ENCODE results near the gene TDRD12.

- TF ChIP-seq CTCF (optimal IDR thresholded peaks at IDR 0.05 in 1 of 3, IDR thresholded peaks at IDR 0.05 in 1 of 3, conservative IDR thresholded peaks at IDR 0.05 in 1 of 3; ENCODE audit: extremely low read depth in 1 of 3, insufficient read depth in 2 of 3, low read length in 3 of 3) (no peak), EZH2 (IDR thresholded peaks at IDR 0.05; ENCODE audit: low read length) (no peak)
Measured at GRCh38 chr19:32816555-32817099, 97.1 kb downstream of the TDRD12 start.
